ENCODE results near the gene TBC1D23. TPM values are rescaled to one million over a fixed set of nuclear protein-coding genes. Genes with fewer than 3 reads are reported as not detected.
"Not testable (repeated sequence)": the region's sequence is repeated elsewhere in the genome, so short reads cannot be mapped to it uniquely, and the experiment has no call there.

The TBC1D23 gene
- total RNA-seq, 5 donors from 2014 or later (not counting 1 experiment from before 2014, with no cell fraction given) = 26.4 to 33.4 (median 31.9) TPM

DNA sequence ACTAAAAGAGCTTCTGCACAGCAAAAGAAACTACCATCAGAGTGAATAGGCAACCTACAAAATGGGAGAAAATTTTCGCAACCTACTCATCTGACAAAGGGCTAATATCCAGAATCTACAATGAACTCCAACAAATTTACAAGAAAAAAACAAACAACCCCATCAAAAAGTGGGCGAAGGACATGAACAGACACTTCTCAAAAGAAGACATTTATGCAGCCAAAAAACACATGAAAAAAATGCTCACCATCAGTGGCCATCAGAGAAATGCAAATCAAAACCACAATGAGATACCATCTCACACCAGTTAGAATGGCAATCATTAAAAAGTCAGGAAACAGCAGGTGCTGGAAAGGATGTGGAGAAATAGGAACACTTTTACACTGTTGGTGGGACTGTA, 91.0 kb downstream of the TBC1D23 start:
- H3K27me3 Mint-ChIP-seq; H3K4me3 ChIP-seq (ENCODE audit: control insufficient read depth in 1 of 2, extremely low read depth in 1 of 2, low read length in 1 of 2); H3K27ac ChIP-seq (ENCODE audit: low read length); DNase-seq; H3K9me3 ChIP-seq; H3K4me3 Mint-ChIP-seq; H3K27ac Mint-ChIP-seq; H3K9me3 Mint-ChIP-seq; H3K4me1 Mint-ChIP-seq; H3K27me3 ChIP-seq (replicated peaks in 1 of 2; ENCODE audit: control insufficient read depth in 2 of 2, extremely low read depth in 1 of 2, insufficient read depth in 2 of 2, low read length in 1 of 2); CTCF ChIA-PET; ATAC-seq (replicated peaks in 1 of 4); H3K4me1 ChIP-seq (ENCODE audit: control insufficient read depth in 1 of 2, extremely low read depth in 1 of 2, insufficient read depth in 2 of 2, low read length in 2 of 2); POLR2A ChIA-PET: not testable (repeated sequence)
- peaks cover 9 to 65% of the 10 kb centered on the region in 2 donors for H3K36me3 ChIP-seq (ENCODE audit: control insufficient read depth in 2 of 2, extremely low read depth in 1 of 2, insufficient read depth in 1 of 2, low read length in 1 of 2)
- H3K36me3 Mint-ChIP-seq = peaks cover 67% of the 10 kb centered on the region
- no CpG with 5 or more reads among the region's 2 CpGs for WGBS (ENCODE audit: insufficient coverage)

- Histone ChIP-seq H3K9me3 (no peaks in the 10 kb centered on the region), H3K36me3 (ENCODE audit: control insufficient read depth in 2 of 2, extremely low read depth in 1 of 2, insufficient read depth in 1 of 2, low read length in 1 of 2) (peaks cover 7 to 61% of the 10 kb centered on the region in 2 donors), H3K27ac (ENCODE audit: low read length) (no peak overlapping the region), H3K4me1 (ENCODE audit: control insufficient read depth in 1 of 2, extremely low read depth in 1 of 2, insufficient read depth in 2 of 2, low read length in 2 of 2) (no peaks in the 10 kb centered on the region), H3K4me3 (ENCODE audit: control insufficient read depth in 1 of 2, extremely low read depth in 1 of 2, low read length in 1 of 2) (no peak overlapping the region), H3K27me3 (replicated peaks in 1 of 2; ENCODE audit: control insufficient read depth in 2 of 2, extremely low read depth in 1 of 2, insufficient read depth in 2 of 2, low read length in 1 of 2) (no peaks in the 10 kb centered on the region)
- Mint-ChIP-seq H3K4me1 (no peaks in the 10 kb centered on the region), H3K36me3 (peaks cover 64% of the 10 kb centered on the region), H3K9me3 (no peaks in the 10 kb centered on the region), H3K27ac (no peak overlapping the region), H3K4me3 (no peak overlapping the region), H3K27me3 (no peaks in the 10 kb centered on the region)
- no peak for DNase-seq
- WGBS (ENCODE audit: insufficient coverage) = 85% methylated on average over 2 of the region's 10 CpGs
- ChIA-PET POLR2A (no interaction called here), CTCF (no interaction called here)
- ATAC-seq (replicated peaks in 1 of 4) = no peak
Observed at GRCh38 chr3:100352296-100353231, 91.8 kb downstream of the TBC1D23 start.

DNA sequence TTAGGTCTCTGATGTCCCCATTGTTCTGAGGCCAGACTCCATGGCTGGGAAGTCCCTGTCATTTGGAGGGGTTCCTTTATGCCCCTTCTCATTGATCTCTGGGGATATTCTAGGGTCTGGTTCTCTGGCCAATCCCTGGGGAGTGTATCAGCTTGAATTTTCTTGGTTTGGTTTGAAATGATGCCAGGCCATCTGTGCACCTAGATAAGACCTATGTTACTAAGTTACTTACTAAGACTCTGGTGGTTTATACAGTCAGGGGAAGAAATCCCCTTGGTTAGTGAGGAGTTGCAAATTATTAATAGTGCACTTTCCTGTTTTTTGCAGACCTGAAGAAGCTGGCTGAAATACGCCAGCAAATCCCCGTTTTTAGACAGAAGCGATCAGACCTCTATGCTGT, 94.1 kb downstream of the TBC1D23 start:
- ATAC-seq (replicated peaks in 1 of 4) (no peak), DNase-seq (no peak)
- ChIA-PET POLR2A (no interaction called here), CTCF (interaction anchor here in 1 of 2 donors (0.9 kb wide), 1 partner anchor 24 kb away, joined by 3 read pairs; no protein-coding TSS in a partner anchor)
- Histone ChIP-seq H3K36me3 (ENCODE audit: control insufficient read depth in 2 of 2, extremely low read depth in 1 of 2, insufficient read depth in 1 of 2, low read length in 1 of 2) (peaks cover 6 to 49% of the 10 kb centered on the region in 2 donors), H3K27me3 (replicated peaks in 1 of 2; ENCODE audit: control insufficient read depth in 2 of 2, extremely low read depth in 1 of 2, insufficient read depth in 2 of 2, low read length in 1 of 2) (no peaks in the 10 kb centered on the region), H3K4me3 (ENCODE audit: control insufficient read depth in 1 of 2, extremely low read depth in 1 of 2, low read length in 1 of 2) (no peak overlapping the region), H3K4me1 (ENCODE audit: control insufficient read depth in 1 of 2, extremely low read depth in 1 of 2, insufficient read depth in 2 of 2, low read length in 2 of 2) (no peaks in the 10 kb centered on the region), H3K9me3 (no peaks in the 10 kb centered on the region), H3K27ac (ENCODE audit: low read length) (no peak overlapping the region)
- Mint-ChIP-seq H3K9me3 (no peaks in the 10 kb centered on the region), H3K4me1 (no peaks in the 10 kb centered on the region), H3K27me3 (no peaks in the 10 kb centered on the region), H3K36me3 (peaks cover 55% of the 10 kb centered on the region), H3K4me3 (no peak overlapping the region), H3K27ac (no peak overlapping the region)
- no CpG with 5 or more reads among the region's 3 CpGs for WGBS (ENCODE audit: insufficient coverage)

DNA sequence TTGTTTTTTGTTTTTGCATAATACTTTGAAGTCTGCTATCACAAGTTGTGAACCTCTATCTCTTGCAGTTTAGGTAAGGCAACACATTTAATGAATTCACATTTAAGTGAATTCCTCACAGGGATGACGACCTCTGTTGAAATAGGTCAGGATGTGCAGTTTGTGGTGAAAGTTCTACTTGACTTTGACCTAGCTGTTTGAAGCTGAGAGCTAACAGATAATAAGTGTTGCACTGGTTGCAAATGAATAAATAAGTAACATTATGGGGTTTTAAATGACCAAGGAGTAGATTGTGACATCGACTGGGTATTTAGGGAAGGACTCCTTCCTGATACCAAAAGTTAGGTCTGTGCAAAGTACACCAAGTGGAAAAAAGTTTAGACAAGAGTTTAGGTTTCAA, 97.6 kb downstream of the TBC1D23 start:
- H3K27me3 ChIP-seq (replicated peaks in 1 of 2; ENCODE audit: control insufficient read depth in 2 of 2, extremely low read depth in 1 of 2, insufficient read depth in 2 of 2, low read length in 1 of 2) = no peaks in the 10 kb centered on the region
- peaks cover 3 to 41% of the 10 kb centered on the region in 2 donors for H3K36me3 ChIP-seq (ENCODE audit: control insufficient read depth in 2 of 2, extremely low read depth in 1 of 2, insufficient read depth in 1 of 2, low read length in 1 of 2)
- DNase-seq (no peak), ATAC-seq (replicated peaks in 1 of 4) (no peak)
- H3K27ac ChIP-seq (ENCODE audit: low read length) = no peak overlapping the region
- H3K9me3 ChIP-seq = no peaks in the 10 kb centered on the region
- Mint-ChIP-seq H3K36me3 (peaks cover 55% of the 10 kb centered on the region), H3K4me1 (no peaks in the 10 kb centered on the region), H3K9me3 (peaks cover 4% of the 10 kb centered on the region in 3 donors), H3K27me3 (no peaks in the 10 kb centered on the region), H3K4me3 (no peak overlapping the region), H3K27ac (no peak overlapping the region)
- no peaks in the 10 kb centered on the region for H3K4me1 ChIP-seq (ENCODE audit: control insufficient read depth in 1 of 2, extremely low read depth in 1 of 2, insufficient read depth in 2 of 2, low read length in 2 of 2)
- POLR2A ChIA-PET = no interaction called here
- 100% methylated on average over 1 of the region's 2 CpGs for WGBS (ENCODE audit: insufficient coverage)
- CTCF ChIA-PET = no interaction called here
- no peak overlapping the region for H3K4me3 ChIP-seq (ENCODE audit: control insufficient read depth in 1 of 2, extremely low read depth in 1 of 2, low read length in 1 of 2)

DNA sequence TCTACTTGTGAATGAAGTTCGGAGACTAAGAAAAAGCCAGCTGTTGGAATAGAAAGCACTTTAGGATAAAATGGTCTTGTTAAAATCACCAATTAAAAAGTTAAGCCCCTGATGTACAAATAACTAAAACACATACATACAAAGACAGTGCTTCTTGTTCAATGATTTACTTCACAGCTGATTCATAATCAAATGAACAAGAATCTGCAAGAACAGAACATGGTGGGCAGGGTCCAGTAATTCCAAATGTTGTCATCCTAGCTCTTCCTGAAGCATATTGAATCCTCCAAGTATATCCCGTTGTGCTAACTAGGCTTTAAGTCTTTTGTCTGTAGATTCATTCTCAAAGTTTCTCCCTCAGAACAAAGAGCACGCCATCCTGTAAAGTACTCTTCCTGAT, 98.2 kb downstream of the TBC1D23 start:
- ChIA-PET CTCF (no interaction called here), POLR2A (no interaction called here)
- 100% methylated on average over 2 of the region's 3 CpGs for WGBS (ENCODE audit: insufficient coverage)
- H3K36me3 Mint-ChIP-seq = peaks cover 59% of the 10 kb centered on the region
- DNase-seq (no peak), ATAC-seq (replicated peaks in 1 of 4) (no peak)
- Histone ChIP-seq H3K9me3 (no peaks in the 10 kb centered on the region), H3K4me1 (ENCODE audit: control insufficient read depth in 1 of 2, extremely low read depth in 1 of 2, insufficient read depth in 2 of 2, low read length in 2 of 2) (no peaks in the 10 kb centered on the region), H3K27me3 (replicated peaks in 1 of 2; ENCODE audit: control insufficient read depth in 2 of 2, extremely low read depth in 1 of 2, insufficient read depth in 2 of 2, low read length in 1 of 2) (no peaks in the 10 kb centered on the region), H3K36me3 (ENCODE audit: control insufficient read depth in 2 of 2, extremely low read depth in 1 of 2, insufficient read depth in 1 of 2, low read length in 1 of 2) (peaks cover 3 to 42% of the 10 kb centered on the region in 2 donors), H3K27ac (ENCODE audit: low read length) (no peak overlapping the region), H3K4me3 (ENCODE audit: control insufficient read depth in 1 of 2, extremely low read depth in 1 of 2, low read length in 1 of 2) (no peak overlapping the region)
- no peaks in the 10 kb centered on the region for H3K27me3 Mint-ChIP-seq
- H3K4me1 Mint-ChIP-seq = no peaks in the 10 kb centered on the region
- H3K27ac Mint-ChIP-seq = peak overlapping the region in 1 of 2 donors; percentile 21
- H3K4me3 Mint-ChIP-seq = no peak overlapping the region
- H3K9me3 Mint-ChIP-seq = peaks cover 4% of the 10 kb centered on the region in 3 donors

DNA sequence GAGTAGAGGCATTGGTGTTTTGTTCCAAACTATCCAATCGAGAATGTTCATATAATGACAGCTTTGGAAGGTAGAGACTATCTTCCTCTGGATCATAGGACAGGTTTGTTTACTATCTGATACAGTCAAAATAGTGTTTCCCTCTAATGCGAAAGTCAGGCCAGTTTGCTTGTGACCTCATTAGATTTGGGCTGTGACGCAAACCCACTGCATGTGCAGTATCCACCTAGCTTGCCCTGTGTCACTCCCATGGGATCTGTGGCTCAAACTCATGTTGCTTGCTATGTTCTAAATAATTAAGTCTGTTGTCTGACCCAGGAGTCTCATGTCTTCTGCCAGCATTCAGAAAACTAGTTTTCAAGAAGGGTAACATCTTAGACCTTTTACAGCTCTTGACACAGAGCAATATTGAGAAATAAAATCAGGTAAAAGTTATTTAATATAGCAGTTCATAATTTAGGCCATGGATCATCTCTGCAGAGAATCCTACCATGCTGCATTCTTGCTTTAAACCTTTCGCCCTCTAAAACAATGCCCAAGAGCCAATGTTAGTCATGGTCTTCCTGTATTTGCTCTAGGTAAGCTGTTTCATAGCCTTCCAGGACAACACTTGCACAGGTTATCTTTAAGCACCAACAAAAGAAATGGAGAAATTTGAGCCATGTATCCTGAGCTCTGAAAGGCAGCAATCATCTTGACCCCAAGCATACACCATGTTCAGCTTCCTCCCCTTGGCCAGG, 100.1 kb downstream of the TBC1D23 start:
- DNase-seq = no peak
- Histone ChIP-seq H3K4me3 (ENCODE audit: control insufficient read depth in 1 of 2, extremely low read depth in 1 of 2, low read length in 1 of 2) (no peak overlapping the region), H3K27ac (ENCODE audit: low read length) (no peak overlapping the region), H3K4me1 (ENCODE audit: control insufficient read depth in 1 of 2, extremely low read depth in 1 of 2, insufficient read depth in 2 of 2, low read length in 2 of 2) (no peaks in the 10 kb centered on the region), H3K9me3 (no peaks in the 10 kb centered on the region), H3K36me3 (ENCODE audit: control insufficient read depth in 2 of 2, extremely low read depth in 1 of 2, insufficient read depth in 1 of 2, low read length in 1 of 2) (peaks cover 3 to 29% of the 10 kb centered on the region in 2 donors), H3K27me3 (replicated peaks in 1 of 2; ENCODE audit: control insufficient read depth in 2 of 2, extremely low read depth in 1 of 2, insufficient read depth in 2 of 2, low read length in 1 of 2) (no peaks in the 10 kb centered on the region)
- POLR2A ChIA-PET = interaction anchor here (0.5 to 0.6 kb wide), 2 partner anchors 223 to 461 kb away, joined by 3 read pairs; no protein-coding TSS in a partner anchor
- peak overlapping the region in 1 of 2 donors; percentile 8 for H3K27ac Mint-ChIP-seq
- H3K36me3 Mint-ChIP-seq = peaks cover 62% of the 10 kb centered on the region
- no peak for ATAC-seq (replicated peaks in 1 of 4)
- CTCF ChIA-PET = no interaction called here
- no peak overlapping the region for H3K4me3 Mint-ChIP-seq
- no peaks in the 10 kb centered on the region for H3K4me1 Mint-ChIP-seq
- no peaks in the 10 kb centered on the region for H3K27me3 Mint-ChIP-seq
- peaks cover 4% of the 10 kb centered on the region in 3 donors for H3K9me3 Mint-ChIP-seq
- WGBS (ENCODE audit: insufficient coverage) = 97% methylated on average over 3 of the region's 4 CpGs
